Fibroblast of lung (primary cell): ENCODE results near the gene PHTF2.

ENCODE experiments used
- EZH2 ChIP-seq: IDR thresholded peaks from 2 replicates; pipeline ENCODE4 v1.5.1; 2012; ENCODE audit warnings: low read length, control low read depth, mild to moderate bottlenecking; ENCODE audit errors: missing control alignments
- TF ChIP-seq, protein P1 (sequence below), 2 donors: IDR thresholded peaks in 1 of 2; conservative IDR thresholded peaks in 1 of 2; 1 replicate in 1 of 2; 2 replicates in 1 of 2; pipeline ENCODE4 v1.5.1; 2011 to 2012; ENCODE audit warnings: low read length in 2 of 2, control low read depth in 1 of 2, inconsistent platforms in 1 of 2, low read depth in 1 of 2, mild to moderate bottlenecking in 1 of 2

DNA sequence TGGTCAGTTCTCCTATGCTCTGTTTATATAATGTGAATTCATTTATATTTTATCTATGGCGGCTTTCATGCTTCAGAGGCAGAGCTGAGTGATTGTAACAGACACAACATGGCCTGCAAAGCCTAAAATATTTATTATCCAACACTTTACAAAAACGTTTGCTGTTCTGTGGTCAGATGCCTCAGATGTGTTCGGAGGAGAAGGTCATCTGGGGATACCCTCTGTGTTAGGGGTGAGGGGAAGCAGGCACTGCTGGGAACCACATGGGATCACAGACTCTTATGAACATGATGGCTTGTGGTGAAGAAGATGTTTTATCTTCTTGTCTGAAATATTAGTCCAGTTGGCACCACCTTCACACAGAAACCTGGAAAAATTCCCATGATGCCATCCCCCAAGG lies 203.4 kb downstream of the PHTF2 start:
- TF ChIP-seq, protein P1, sequence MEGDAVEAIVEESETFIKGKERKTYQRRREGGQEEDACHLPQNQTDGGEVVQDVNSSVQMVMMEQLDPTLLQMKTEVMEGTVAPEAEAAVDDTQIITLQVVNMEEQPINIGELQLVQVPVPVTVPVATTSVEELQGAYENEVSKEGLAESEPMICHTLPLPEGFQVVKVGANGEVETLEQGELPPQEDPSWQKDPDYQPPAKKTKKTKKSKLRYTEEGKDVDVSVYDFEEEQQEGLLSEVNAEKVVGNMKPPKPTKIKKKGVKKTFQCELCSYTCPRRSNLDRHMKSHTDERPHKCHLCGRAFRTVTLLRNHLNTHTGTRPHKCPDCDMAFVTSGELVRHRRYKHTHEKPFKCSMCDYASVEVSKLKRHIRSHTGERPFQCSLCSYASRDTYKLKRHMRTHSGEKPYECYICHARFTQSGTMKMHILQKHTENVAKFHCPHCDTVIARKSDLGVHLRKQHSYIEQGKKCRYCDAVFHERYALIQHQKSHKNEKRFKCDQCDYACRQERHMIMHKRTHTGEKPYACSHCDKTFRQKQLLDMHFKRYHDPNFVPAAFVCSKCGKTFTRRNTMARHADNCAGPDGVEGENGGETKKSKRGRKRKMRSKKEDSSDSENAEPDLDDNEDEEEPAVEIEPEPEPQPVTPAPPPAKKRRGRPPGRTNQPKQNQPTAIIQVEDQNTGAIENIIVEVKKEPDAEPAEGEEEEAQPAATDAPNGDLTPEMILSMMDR (conservative IDR thresholded peaks at IDR 0.05 in 1 of 2, IDR thresholded peaks at IDR 0.05 in 1 of 2; ENCODE audit: low read depth in 1 of 2, low read length in 2 of 2), result no peak
- TF ChIP-seq EZH2, result no peak
